ENCODE data around the gene GADD45A. TPM values are rescaled to one million over a fixed set of nuclear protein-coding genes. Genes with fewer than 3 reads are reported as not detected.

Gene GADD45A
- polyA plus RNA-seq, 1 of the 3 experiments (the other 2 are of a cell fraction): 164 TPM

- Histone ChIP-seq H3K4me3 (ENCODE audit: low read depth in 2 of 2, low read length in 1 of 2) (no peak overlapping the region), H3K36me3 (replicated peaks in 1 of 2; ENCODE audit: control insufficient read depth in 1 of 2, insufficient read depth in 2 of 2, low read length in 1 of 2) (no peaks in the 10 kb centered on the region), H3K4me1 (ENCODE audit: control insufficient read depth in 1 of 2, insufficient read depth in 2 of 2, low read depth in 1 of 2, low read length in 1 of 2) (peaks cover 44 to 47% of the 10 kb centered on the region in 2 experiments), H3K9me2 (no peaks in the 10 kb centered on the region), H3K27me3 (ENCODE audit: insufficient read depth) (no peaks in the 10 kb centered on the region), H3K4me2 (no peak overlapping the region), H3K27ac (ENCODE audit: low read depth in 2 of 2, low read length in 1 of 2) (peak overlapping the region; percentile 32 to 53; a peak in 2 of 4 replicates), H3K79me2 (ENCODE audit: insufficient read depth) (peaks cover 66% of the 10 kb centered on the region), H2AFZ (ENCODE audit: low read depth) (no peak overlapping the region), H3F3A (replicated peaks; ENCODE audit: insufficient read depth) (peaks cover 16% of the 10 kb centered on the region), H3K9me3 (no peaks in the 10 kb centered on the region), H4K20me1 (ENCODE audit: insufficient read depth) (no peaks in the 10 kb centered on the region), H3K9ac (no peak overlapping the region)
- 60% methylated on average over 4 of the region's 4 CpGs for WGBS (ENCODE audit: low lambda C conversion rate)
- DNase-seq: no peak
- ChIA-PET POLR2A (no interaction called here), CTCF (no interaction called here)
- no peak for TF ChIP-seq MAX (IDR thresholded peaks at IDR 0.05; ENCODE audit: low read depth)
- TF ChIP-seq MXI1 (IDR thresholded peaks at IDR 0.05; ENCODE audit: low read depth, low read length): no peak
- TF ChIP-seq NFIC (IDR thresholded peaks at IDR 0.05; ENCODE audit: borderline replicate concordance): peak; percentile 65
- peak; percentile 23; the same call in 1 of the 2 replicates for TF ChIP-seq TCF12 (IDR thresholded peaks at IDR 0.05)
- TF ChIP-seq, protein P1, sequence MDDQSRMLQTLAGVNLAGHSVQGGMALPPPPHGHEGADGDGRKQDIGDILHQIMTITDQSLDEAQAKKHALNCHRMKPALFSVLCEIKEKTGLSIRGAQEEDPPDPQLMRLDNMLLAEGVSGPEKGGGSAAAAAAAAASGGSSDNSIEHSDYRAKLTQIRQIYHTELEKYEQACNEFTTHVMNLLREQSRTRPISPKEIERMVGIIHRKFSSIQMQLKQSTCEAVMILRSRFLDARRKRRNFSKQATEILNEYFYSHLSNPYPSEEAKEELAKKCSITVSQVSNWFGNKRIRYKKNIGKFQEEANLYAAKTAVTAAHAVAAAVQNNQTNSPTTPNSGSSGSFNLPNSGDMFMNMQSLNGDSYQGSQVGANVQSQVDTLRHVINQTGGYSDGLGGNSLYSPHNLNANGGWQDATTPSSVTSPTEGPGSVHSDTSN (IDR thresholded peaks at IDR 0.05): peak; percentile 63
Observed at GRCh38 chr1:67716800-67717199, 31.8 kb downstream of the GADD45A start.

- H3F3A ChIP-seq (replicated peaks; ENCODE audit: insufficient read depth): peaks cover 20% of the 10 kb centered on the region
- DNase-seq: no peak
- H3K9ac ChIP-seq: no peak overlapping the region
- H3K27ac ChIP-seq (ENCODE audit: low read depth in 2 of 2, low read length in 1 of 2): no peak overlapping the region
- H4K20me1 ChIP-seq (ENCODE audit: insufficient read depth): no peaks in the 10 kb centered on the region
- POLR2A ChIA-PET: no interaction called here
- no peaks in the 10 kb centered on the region for H3K9me2 ChIP-seq
- no peak overlapping the region for H2AFZ ChIP-seq (ENCODE audit: low read depth)
- H3K27me3 ChIP-seq (ENCODE audit: insufficient read depth): no peaks in the 10 kb centered on the region
- WGBS (ENCODE audit: low lambda C conversion rate): 90% methylated on average over 4 of the region's 4 CpGs
- no peak overlapping the region for H3K4me3 ChIP-seq (ENCODE audit: low read depth in 2 of 2, low read length in 1 of 2)
- peaks cover 46 to 53% of the 10 kb centered on the region in 2 experiments for H3K4me1 ChIP-seq (ENCODE audit: control insufficient read depth in 1 of 2, insufficient read depth in 2 of 2, low read depth in 1 of 2, low read length in 1 of 2)
- no peaks in the 10 kb centered on the region for H3K9me3 ChIP-seq
- H3K4me2 ChIP-seq: no peak overlapping the region
- H3K36me3 ChIP-seq (replicated peaks in 1 of 2; ENCODE audit: control insufficient read depth in 1 of 2, insufficient read depth in 2 of 2, low read length in 1 of 2): no peaks in the 10 kb centered on the region
- CTCF ChIA-PET: interaction anchor here (4.4 kb wide), 1 partner anchor 42 kb away, joined by 19 read pairs; no protein-coding TSS in a partner anchor
- H3K79me2 ChIP-seq (ENCODE audit: insufficient read depth): peaks cover 62% of the 10 kb centered on the region
- TF ChIP-seq RXRA (IDR thresholded peaks at IDR 0.05; ENCODE audit: borderline replicate concordance, low read depth): no peak
- TF ChIP-seq USF1 (IDR thresholded peaks at IDR 0.05; ENCODE audit: borderline replicate concordance, low read depth): no peak
- TF ChIP-seq, protein P2, sequence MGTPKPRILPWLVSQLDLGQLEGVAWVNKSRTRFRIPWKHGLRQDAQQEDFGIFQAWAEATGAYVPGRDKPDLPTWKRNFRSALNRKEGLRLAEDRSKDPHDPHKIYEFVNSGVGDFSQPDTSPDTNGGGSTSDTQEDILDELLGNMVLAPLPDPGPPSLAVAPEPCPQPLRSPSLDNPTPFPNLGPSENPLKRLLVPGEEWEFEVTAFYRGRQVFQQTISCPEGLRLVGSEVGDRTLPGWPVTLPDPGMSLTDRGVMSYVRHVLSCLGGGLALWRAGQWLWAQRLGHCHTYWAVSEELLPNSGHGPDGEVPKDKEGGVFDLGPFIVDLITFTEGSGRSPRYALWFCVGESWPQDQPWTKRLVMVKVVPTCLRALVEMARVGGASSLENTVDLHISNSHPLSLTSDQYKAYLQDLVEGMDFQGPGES (IDR thresholded peaks at IDR 0.05; ENCODE audit: low read depth, low read length): no peak
- TF ChIP-seq RFX5 (IDR thresholded peaks at IDR 0.05; ENCODE audit: low read length): no peak
- TF ChIP-seq CTCF (IDR thresholded peaks at IDR 0.05): no peak
- no peak for TF ChIP-seq SMC3 (IDR thresholded peaks at IDR 0.05; ENCODE audit: low read depth, low read length)
- TF ChIP-seq, protein P3, sequence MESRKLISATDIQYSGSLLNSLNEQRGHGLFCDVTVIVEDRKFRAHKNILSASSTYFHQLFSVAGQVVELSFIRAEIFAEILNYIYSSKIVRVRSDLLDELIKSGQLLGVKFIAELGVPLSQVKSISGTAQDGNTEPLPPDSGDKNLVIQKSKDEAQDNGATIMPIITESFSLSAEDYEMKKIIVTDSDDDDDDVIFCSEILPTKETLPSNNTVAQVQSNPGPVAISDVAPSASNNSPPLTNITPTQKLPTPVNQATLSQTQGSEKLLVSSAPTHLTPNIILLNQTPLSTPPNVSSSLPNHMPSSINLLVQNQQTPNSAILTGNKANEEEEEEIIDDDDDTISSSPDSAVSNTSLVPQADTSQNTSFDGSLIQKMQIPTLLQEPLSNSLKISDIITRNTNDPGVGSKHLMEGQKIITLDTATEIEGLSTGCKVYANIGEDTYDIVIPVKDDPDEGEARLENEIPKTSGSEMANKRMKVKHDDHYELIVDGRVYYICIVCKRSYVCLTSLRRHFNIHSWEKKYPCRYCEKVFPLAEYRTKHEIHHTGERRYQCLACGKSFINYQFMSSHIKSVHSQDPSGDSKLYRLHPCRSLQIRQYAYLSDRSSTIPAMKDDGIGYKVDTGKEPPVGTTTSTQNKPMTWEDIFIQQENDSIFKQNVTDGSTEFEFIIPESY (IDR thresholded peaks at IDR 0.05; ENCODE audit: borderline replicate concordance, low read depth): no peak
- no peak for TF ChIP-seq FOXM1 (IDR thresholded peaks at IDR 0.05; ENCODE audit: low read depth)
- no peak for TF ChIP-seq ELF1 (IDR thresholded peaks at IDR 0.05)
- no peak for TF ChIP-seq GABPA (IDR thresholded peaks at IDR 0.05; ENCODE audit: low read depth)
- TF ChIP-seq, protein P1 (IDR thresholded peaks at IDR 0.05): no peak
- no peak for TF ChIP-seq MEF2A (IDR thresholded peaks at IDR 0.05; ENCODE audit: borderline replicate concordance, low read depth)
- TF ChIP-seq EZH2phosphoT487 (IDR thresholded peaks at IDR 0.05; ENCODE audit: borderline replicate concordance, low read depth): no peak
- TF ChIP-seq RAD21 (IDR thresholded peaks at IDR 0.05; ENCODE audit: low read length): no peak
- no peak for TF ChIP-seq FOSL2 (IDR thresholded peaks at IDR 0.05; ENCODE audit: borderline replicate concordance, low read depth)
- TF ChIP-seq SIN3A (IDR thresholded peaks at IDR 0.05; ENCODE audit: borderline replicate concordance, low read depth, low read length): no peak
- no peak for TF ChIP-seq CHD2 (IDR thresholded peaks at IDR 0.05; ENCODE audit: low read length, partially characterized antibody)
Observed at GRCh38 chr1:67717876-67718275, 32.9 kb downstream of the GADD45A start.

Data from SK-N-SH (cell line).